Trophoblast cell (in vitro differentiated cells and primary cell): ENCODE results near the gene ARHGAP20.
A peak's percentile ranks its signal among the peaks of the same experiment; 100 is the strongest.

ENCODE experiments used
- DNase-seq, 2 donors: peaks; one replicate each; pipeline ENCODE4 v3.0.0-alpha.2; 2016
- H2AFZ ChIP-seq: 2 replicates; pipeline ENCODE4 v1.6.1; 2013; ENCODE audit warnings: low read length, moderate library complexity, mild to moderate bottlenecking; ENCODE audit not compliant: insufficient read depth, poor library complexity
- H2AK5ac ChIP-seq: 2 replicates; pipeline ENCODE4 v1.6.1; 2013; ENCODE audit warnings: mild to moderate bottlenecking, low read length
- H2BK120ac ChIP-seq: 2 replicates; pipeline ENCODE4 v1.6.1; 2013; ENCODE audit warnings: low read length, mild to moderate bottlenecking, moderate library complexity; ENCODE audit not compliant: insufficient read depth, poor library complexity
- H2BK12ac ChIP-seq: 2 replicates; pipeline ENCODE4 v1.6.1; 2013; ENCODE audit warnings: mild to moderate bottlenecking, low read length, moderate library complexity
- H2BK5ac ChIP-seq: 2 replicates; pipeline ENCODE4 v1.6.1; 2013; ENCODE audit warnings: low read length, low read depth, moderate library complexity, mild to moderate bottlenecking; ENCODE audit not compliant: poor library complexity
- H3K14ac ChIP-seq: 2 replicates; pipeline ENCODE4 v1.6.1; 2013; ENCODE audit warnings: mild to moderate bottlenecking, low read length
- H3K18ac ChIP-seq: 2 replicates; pipeline ENCODE4 v1.6.1; 2013; ENCODE audit warnings: mild to moderate bottlenecking, low read length
- H3K23ac ChIP-seq: 2 replicates; pipeline ENCODE4 v1.6.1; 2013; ENCODE audit warnings: low read length
- H3K27ac ChIP-seq: 2 replicates; pipeline ENCODE4 v1.5.1; 2013; ENCODE audit warnings: low read depth, mild to moderate bottlenecking, inconsistent platforms, low read length, moderate library complexity
- H3K27me3 ChIP-seq: 2 replicates; pipeline ENCODE4 v1.6.1; 2013; ENCODE audit warnings: inconsistent platforms, mild to moderate bottlenecking, low read length, moderate library complexity; ENCODE audit not compliant: insufficient read depth
- H3K36me3 ChIP-seq, 2 experiments: 1 replicate in 1 of 2; 2 replicates in 1 of 2; pipeline ENCODE4 v1.6.1; 2013; ENCODE audit warnings: low read length in 2 of 2, mild to moderate bottlenecking in 2 of 2, moderate library complexity in 1 of 2; ENCODE audit not compliant: insufficient read depth in 2 of 2, control insufficient read depth in 1 of 2
- H3K4ac ChIP-seq: 2 replicates; pipeline ENCODE4 v1.6.1; 2013; ENCODE audit warnings: low read depth, mild to moderate bottlenecking, low read length, moderate library complexity
- H3K4me1 ChIP-seq, 2 experiments: 1 replicate in 1 of 2; 2 replicates in 1 of 2; pipeline ENCODE4 v1.6.1; 2013; ENCODE audit warnings: low read length in 2 of 2, mild to moderate bottlenecking in 2 of 2, moderate library complexity in 1 of 2; ENCODE audit not compliant: insufficient read depth in 2 of 2, control insufficient read depth in 1 of 2
- H3K4me2 ChIP-seq: 2 replicates; pipeline ENCODE4 v1.6.1; 2013; ENCODE audit warnings: inconsistent platforms, mild to moderate bottlenecking, low read length, moderate library complexity
- H3K4me3 ChIP-seq: 2 replicates; pipeline ENCODE4 v1.5.1; 2013; ENCODE audit warnings: mild to moderate bottlenecking, low read depth, low read length, inconsistent platforms
- H3K79me1 ChIP-seq: one replicate; pipeline ENCODE4 v1.6.1; 2013; ENCODE audit warnings: low read length
- H3K79me2 ChIP-seq: 2 replicates; pipeline ENCODE4 v1.6.1; 2013; ENCODE audit warnings: low read length, mild to moderate bottlenecking; ENCODE audit not compliant: control insufficient read depth, insufficient read depth, poor library complexity
- H3K9ac ChIP-seq: 2 replicates; pipeline ENCODE4 v1.6.1; 2013; ENCODE audit warnings: mild to moderate bottlenecking, low read length
- H3K9me3 ChIP-seq: 2 replicates; pipeline ENCODE4 v1.6.1; 2013; ENCODE audit warnings: low read depth, mild to moderate bottlenecking, control low read depth, inconsistent platforms, low read length; ENCODE audit not compliant: insufficient read depth
- H4K12ac ChIP-seq: 2 replicates; pipeline ENCODE4 v1.6.1; 2013; ENCODE audit warnings: low read depth, mild to moderate bottlenecking, low read length, moderate library complexity
- H4K8ac ChIP-seq: 2 replicates; pipeline ENCODE4 v1.6.1; 2013; ENCODE audit warnings: low read depth, mild to moderate bottlenecking, low read length, moderate library complexity
- H4K91ac ChIP-seq: one replicate; pipeline ENCODE4 v1.6.1; 2013; ENCODE audit warnings: low read depth, mild to moderate bottlenecking, low read length, moderate library complexity
- WGBS: extraction: QIAGEN DNeasy Blood & Tissue Kit; methylation state at CpG from one replicate; pipeline ENCODE4 v1.1.7; 2013; ENCODE audit warnings: missing lambda C conversion rate; ENCODE audit not compliant: insufficient read length, insufficient coverage; ENCODE audit errors: extremely low coverage; 5-methylcytosine and 5-hydroxymethylcytosine counted together

Gene ARHGAP20

GRCh38 chr11:110716361-110716760, 4.1 kb upstream of the ARHGAP20 start:
- Histone ChIP-seq H4K12ac (no peak overlapping the region), H3K79me1 (no peaks in the 10 kb centered on the region), H3K9me3 (peaks cover 5% of the 10 kb centered on the region), H3K9ac (no peak overlapping the region), H3K4me2 (no peak overlapping the region), H2BK12ac (no peak overlapping the region), H2AK5ac (no peak overlapping the region), H3K4me3 (no peak overlapping the region), H3K23ac (no peak overlapping the region), H3K79me2 (no peaks in the 10 kb centered on the region), H2BK120ac (no peak overlapping the region), H3K18ac (no peak overlapping the region), H4K91ac (no peak overlapping the region), H4K8ac (no peak overlapping the region), H3K36me3 (no peaks in the 10 kb centered on the region), H3K4me1 (peaks cover 13 to 15% of the 10 kb centered on the region in 2 experiments), H3K4ac (no peak overlapping the region), H2BK5ac (no peak overlapping the region), H2AFZ (no peak overlapping the region), H3K14ac (no peak overlapping the region), H3K27ac (no peak overlapping the region), H3K27me3 (peaks cover 24% of the 10 kb centered on the region)
- DNase-seq = peak in 1 of 2 donors; percentile 23
- WGBS = no CpG with 5 or more reads among the region's 2 CpGs

- Histone ChIP-seq H2BK12ac (no peak overlapping the region), H3K14ac (no peak overlapping the region), H2BK120ac (no peak overlapping the region), H4K8ac (no peak overlapping the region), H3K9ac (no peak overlapping the region), H3K79me1 (no peaks in the 10 kb centered on the region), H4K91ac (no peak overlapping the region), H3K23ac (no peak overlapping the region), H3K36me3 (no peaks in the 10 kb centered on the region), H3K18ac (no peak overlapping the region), H2AK5ac (no peak overlapping the region), H3K4me2 (no peak overlapping the region), H3K4ac (no peak overlapping the region), H3K79me2 (no peaks in the 10 kb centered on the region), H3K9me3 (peaks cover 5% of the 10 kb centered on the region), H3K27ac (no peak overlapping the region), H3K4me1 (peaks cover 15% of the 10 kb centered on the region in 2 experiments), H4K12ac (no peak overlapping the region), H2AFZ (no peak overlapping the region), H3K27me3 (peaks cover 32% of the 10 kb centered on the region), H3K4me3 (no peak overlapping the region), H2BK5ac (no peak overlapping the region)
- peak in 1 of 2 donors; percentile 77 for DNase-seq
- no CpG with 5 or more reads among the region's 1 CpG for WGBS
Observed at GRCh38 chr11:110715541-110715940, 3.3 kb upstream of the ARHGAP20 start.

- WGBS = no CpG with 5 or more reads among the region's 9 CpGs
- Histone ChIP-seq H2BK5ac (no peak overlapping the region), H2BK12ac (no peak overlapping the region), H3K23ac (no peak overlapping the region), H3K79me1 (no peaks in the 10 kb centered on the region), H4K8ac (no peak overlapping the region), H4K12ac (no peak overlapping the region), H3K4ac (no peak overlapping the region), H2BK120ac (no peak overlapping the region), H3K27ac (no peak overlapping the region), H2AK5ac (no peak overlapping the region), H2AFZ (no peak overlapping the region), H3K18ac (no peak overlapping the region), H3K14ac (no peak overlapping the region), H3K36me3 (no peaks in the 10 kb centered on the region), H3K27me3 (peaks cover 40% of the 10 kb centered on the region), H3K4me1 (peaks cover 15% of the 10 kb centered on the region in 2 experiments), H3K4me3 (no peak overlapping the region), H4K91ac (no peak overlapping the region), H3K79me2 (no peaks in the 10 kb centered on the region), H3K9me3 (peaks cover 5% of the 10 kb centered on the region), H3K9ac (no peak overlapping the region), H3K4me2 (peak overlapping the region; percentile 6)
- DNase-seq = no peak
Observed at GRCh38 chr11:110713449-110713776, 1.2 kb upstream of the ARHGAP20 start.

- Histone ChIP-seq H3K79me2 (no peaks in the 10 kb centered on the region), H4K91ac (no peak overlapping the region), H4K12ac (no peak overlapping the region), H3K4me1 (peaks cover 15% of the 10 kb centered on the region in 2 experiments), H3K27ac (no peak overlapping the region), H3K23ac (no peak overlapping the region), H3K18ac (no peak overlapping the region), H2AK5ac (no peak overlapping the region), H3K9ac (no peak overlapping the region), H3K4me2 (peak overlapping the region; percentile 82), H3K27me3 (peaks cover 40% of the 10 kb centered on the region), H3K9me3 (peaks cover 5% of the 10 kb centered on the region), H3K36me3 (no peaks in the 10 kb centered on the region), H4K8ac (no peak overlapping the region), H3K4me3 (peak overlapping the region; percentile 64), H3K14ac (no peak overlapping the region), H2BK12ac (no peak overlapping the region), H3K79me1 (no peaks in the 10 kb centered on the region), H2AFZ (peak overlapping the region; percentile 35), H2BK120ac (no peak overlapping the region), H2BK5ac (no peak overlapping the region), H3K4ac (no peak overlapping the region)
- no CpG with 5 or more reads among the region's 50 CpGs for WGBS
- peak; percentile 6 to 17 for DNase-seq
Observed at GRCh38 chr11:110712659-110713448, 617 bp upstream of the ARHGAP20 start.
